ENCODE measurements around the gene GGT7. TPM values are rescaled to one million over a fixed set of nuclear protein-coding genes. Genes with fewer than 3 reads are reported as not detected.
A peak's percentile ranks its signal among the peaks of the same experiment; 100 is the strongest.

Gene GGT7
- total RNA-seq, 4 donors from 2014 or later = 11.2 to 19.1 (median 15.1) TPM

- peak; percentile 47 for DNase-seq
- TF ChIP-seq POLR2A (IDR thresholded peaks at IDR 0.05) (peak; percentile 70), POLR2AphosphoS5 (IDR thresholded peaks at IDR 0.05) (peak; percentile 41 to 87 (median 68)), CTCF (IDR thresholded peaks at IDR 0.05) (no peak)
- Histone ChIP-seq H3K9me3 (no peaks in the 10 kb centered on the region), H3K4me3 (no peak overlapping the region), H3K27ac (peak overlapping the region; percentile 76 to 85 (median 83)), H3K27me3 (no peaks in the 10 kb centered on the region), H3K36me3 (peaks cover 0 to 10% (median 2%) of the 10 kb centered on the region in 4 donors), H3K4me1 (peaks cover 0 to 47% (median 33%) of the 10 kb centered on the region in 4 donors)
- in situ Hi-C loops (cut with MboI; ENCODE audit: low pct_ligation_motif_present in 1 of 4, low pct_unique_long_range_greater_than_20kb in 1 of 4, low sequenced_read_pairs in 3 of 4) = no loop called here
- intact Hi-C loops (cut with DNase I; ENCODE audit: low total_unique reads) = no loop called here
- 35 to 65% methylated on average over 2 of the region's 2 CpGs for WGBS, 2 donors (ENCODE audit: low coverage in 1 of 2)
Observed at GRCh38 chr20:34916774-34917354, 44.2 kb upstream of the GGT7 start.

DNA sequence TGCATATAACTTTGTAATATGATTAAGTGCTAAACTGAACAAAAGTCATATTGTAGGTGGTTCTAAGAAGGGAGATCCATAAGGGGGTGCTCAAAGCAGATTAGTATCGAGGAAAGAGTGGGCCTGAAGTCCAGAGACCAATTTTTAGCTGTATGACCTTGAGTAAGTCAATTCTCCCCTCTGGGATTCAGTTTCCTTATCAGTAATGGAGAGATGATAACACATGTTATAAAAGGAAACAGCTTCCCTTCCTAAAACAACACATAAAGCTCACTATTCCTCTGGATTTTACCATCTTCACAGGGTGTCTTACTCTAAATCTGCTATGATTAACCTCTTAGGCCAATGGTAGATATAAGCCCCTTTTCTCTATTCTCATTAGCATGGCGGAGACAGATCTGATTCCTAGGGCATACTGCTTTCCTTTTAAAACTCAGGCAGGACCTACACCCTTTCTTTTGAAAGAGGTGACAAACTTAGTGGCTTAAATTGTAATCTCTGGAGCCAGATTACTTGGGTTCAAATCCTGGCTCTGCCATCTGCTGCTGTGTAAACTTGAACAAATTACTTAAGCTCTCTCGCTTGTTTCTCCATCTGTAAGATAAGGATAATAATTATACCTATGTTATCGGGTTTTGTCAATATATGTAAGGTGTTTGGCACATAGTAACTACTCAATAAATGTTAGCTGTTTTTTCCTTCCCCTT lies 43.2 kb upstream of the GGT7 start:
- H3K36me3 ChIP-seq = peaks cover 0 to 6% (median under 1%) of the 10 kb centered on the region in 4 donors
- peak overlapping the region; percentile 76 to 85 (median 83) for H3K27ac ChIP-seq
- peaks cover 0 to 47% (median 33%) of the 10 kb centered on the region in 4 donors for H3K4me1 ChIP-seq
- 38 to 68% methylated on average over 4 of the region's 4 CpGs for WGBS, 2 donors (ENCODE audit: low coverage in 1 of 2)
- no peak for DNase-seq
- H3K27me3 ChIP-seq = no peaks in the 10 kb centered on the region
- TF ChIP-seq CTCF (IDR thresholded peaks at IDR 0.05) = no peak
- no peak for TF ChIP-seq POLR2AphosphoS5 (IDR thresholded peaks at IDR 0.05)
- TF ChIP-seq EP300 (IDR thresholded peaks at IDR 0.05; ENCODE audit: low read depth) = no peak
- no peak for TF ChIP-seq POLR2A (IDR thresholded peaks at IDR 0.05)
- H3K9me3 ChIP-seq = no peaks in the 10 kb centered on the region
- H3K4me3 ChIP-seq = no peak overlapping the region
- intact Hi-C loops (cut with DNase I; ENCODE audit: low total_unique reads) = no loop called here
- in situ Hi-C loops (cut with MboI; ENCODE audit: low pct_ligation_motif_present in 1 of 4, low pct_unique_long_range_greater_than_20kb in 1 of 4, low sequenced_read_pairs in 3 of 4) = no loop called here

DNA sequence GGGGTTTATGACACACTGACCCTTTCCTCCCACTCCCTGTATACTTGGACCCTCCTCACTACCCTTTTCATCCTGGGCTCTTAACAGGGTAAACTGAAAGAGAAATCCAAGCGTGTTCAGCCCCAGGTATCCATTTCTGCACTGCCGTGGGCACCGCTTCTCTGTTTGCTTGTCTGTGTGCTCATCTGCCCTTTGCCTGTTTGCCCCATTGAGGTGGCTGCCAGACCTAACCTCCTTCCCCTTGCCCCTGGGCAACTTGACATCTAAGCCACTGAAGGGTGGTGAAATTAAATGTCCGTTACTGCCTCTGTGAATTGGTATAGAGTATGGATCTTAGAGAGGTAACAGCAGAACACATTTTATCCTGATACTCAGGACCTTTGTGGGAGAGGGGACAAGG lies 42.5 kb upstream of the GGT7 start:
- H3K4me1 ChIP-seq = peaks cover 0 to 47% (median 33%) of the 10 kb centered on the region in 4 donors
- H3K4me3 ChIP-seq = no peak overlapping the region
- DNase-seq = no peak
- TF ChIP-seq POLR2A (IDR thresholded peaks at IDR 0.05) = no peak
- TF ChIP-seq EP300 (IDR thresholded peaks at IDR 0.05; ENCODE audit: low read depth) = no peak
- no peak for TF ChIP-seq POLR2AphosphoS5 (IDR thresholded peaks at IDR 0.05)
- TF ChIP-seq CTCF (IDR thresholded peaks at IDR 0.05) = no peak
- H3K27ac ChIP-seq = peak overlapping the region; percentile 76 to 85 (median 83)
- in situ Hi-C loops (cut with MboI; ENCODE audit: low pct_ligation_motif_present in 1 of 4, low pct_unique_long_range_greater_than_20kb in 1 of 4, low sequenced_read_pairs in 3 of 4) (no loop called here), intact Hi-C loops (cut with DNase I; ENCODE audit: low total_unique reads) (no loop called here)
- 84% methylated on average over 4 of the region's 4 CpGs; no CpG with 5 or more reads in 1 of the 2 donors for WGBS, 2 donors (ENCODE audit: low coverage in 1 of 2)
- H3K9me3 ChIP-seq = no peaks in the 10 kb centered on the region
- no peaks in the 10 kb centered on the region for H3K27me3 ChIP-seq
- H3K36me3 ChIP-seq = peaks cover 0 to 3% (median 0%) of the 10 kb centered on the region in 4 donors

- Histone ChIP-seq H3K27me3 (no peaks in the 10 kb centered on the region), H3K4me3 (no peak overlapping the region), H3K36me3 (peaks cover 0 to 9% (median 0%) of the 10 kb centered on the region in 4 donors), H3K4me1 (peaks cover 7 to 47% (median 26%) of the 10 kb centered on the region in 4 donors), H3K9me3 (no peaks in the 10 kb centered on the region), H3K27ac (peak overlapping the region; percentile 56 to 78 (median 68))
- TF ChIP-seq POLR2AphosphoS5 (IDR thresholded peaks at IDR 0.05) (no peak), EP300 (IDR thresholded peaks at IDR 0.05; ENCODE audit: low read depth) (no peak), POLR2A (IDR thresholded peaks at IDR 0.05) (no peak), CTCF (IDR thresholded peaks at IDR 0.05) (no peak)
- in situ Hi-C loops (cut with MboI; ENCODE audit: low pct_ligation_motif_present in 1 of 4, low pct_unique_long_range_greater_than_20kb in 1 of 4, low sequenced_read_pairs in 3 of 4) (no loop called here), intact Hi-C loops (cut with DNase I; ENCODE audit: low total_unique reads) (no loop called here)
- peak; percentile 68 for DNase-seq
- WGBS, 2 donors (ENCODE audit: low coverage in 1 of 2) = 0 to 31% methylated on average over 3 to 7 of the region's 7 CpGs
Observed at GRCh38 chr20:34907616-34908469, 35.2 kb upstream of the GGT7 start.
